ENCODE data around the gene VCL. TPM values are rescaled to one million over a fixed set of nuclear protein-coding genes. Genes with fewer than 3 reads are reported as not detected.

Gene VCL
- total RNA-seq, 1 experiment from 2014 or later: 384 TPM

- in situ Hi-C loops (cut with HindIII; ENCODE audit: low sequenced_read_pairs): loop anchor here (5.0 kb wide), 1 partner anchor 43 kb away; no protein-coding TSS in a partner anchor
- no peak for DNase-seq (ENCODE audit: low spot score)
Observed at GRCh38 chr10:73969224-73969841, 28.6 kb upstream of the VCL start.

- no peak for DNase-seq (ENCODE audit: low spot score)
- in situ Hi-C loops (cut with HindIII; ENCODE audit: low sequenced_read_pairs): no loop called here
Observed at GRCh38 chr10:73970845-73971244, 27.1 kb upstream of the VCL start.

- no peak for DNase-seq (ENCODE audit: low spot score)
- in situ Hi-C loops (cut with HindIII; ENCODE audit: low sequenced_read_pairs): no loop called here
Observed at GRCh38 chr10:73971636-73972354, 26.1 kb upstream of the VCL start.

GRCh38 chr10:73973427-73973826 is 24.5 kb upstream of the VCL start:
- in situ Hi-C loops (cut with HindIII; ENCODE audit: low sequenced_read_pairs): no loop called here
- no peak for DNase-seq (ENCODE audit: low spot score)

GRCh38 chr10:73974309-73974946 is 23.5 kb upstream of the VCL start:
- in situ Hi-C loops (cut with HindIII; ENCODE audit: low sequenced_read_pairs): no loop called here
- no peak for DNase-seq (ENCODE audit: low spot score)

GRCh38 chr10:73975388-73975787 is 22.5 kb upstream of the VCL start:
- no peak for DNase-seq (ENCODE audit: low spot score)
- in situ Hi-C loops (cut with HindIII; ENCODE audit: low sequenced_read_pairs): no loop called here

- in situ Hi-C loops (cut with HindIII; ENCODE audit: low sequenced_read_pairs): no loop called here
- DNase-seq (ENCODE audit: low spot score): no peak
Observed at GRCh38 chr10:73979141-73979808, 18.6 kb upstream of the VCL start.

GRCh38 chr10:73979809-73980433 is 18.0 kb upstream of the VCL start:
- in situ Hi-C loops (cut with HindIII; ENCODE audit: low sequenced_read_pairs): no loop called here
- DNase-seq (ENCODE audit: low spot score): no peak

GRCh38 chr10:73981812-73982211 is 16.1 kb upstream of the VCL start:
- in situ Hi-C loops (cut with HindIII; ENCODE audit: low sequenced_read_pairs): no loop called here
- DNase-seq (ENCODE audit: low spot score): no peak

- in situ Hi-C loops (cut with HindIII; ENCODE audit: low sequenced_read_pairs): no loop called here
Observed at GRCh38 chr10:73983096-73984047, 14.5 kb upstream of the VCL start.

GRCh38 chr10:73989594-73990150 is 8.2 kb upstream of the VCL start:
- DNase-seq (ENCODE audit: low spot score): no peak
- in situ Hi-C loops (cut with HindIII; ENCODE audit: low sequenced_read_pairs): no loop called here

More at GRCh38 chr10:73983096-73984047, 14.5 kb upstream of the VCL start:
- no peak for DNase-seq (ENCODE audit: low spot score)

GRCh38 chr10:73991203-73991883 is 6.6 kb upstream of the VCL start:
- no peak for DNase-seq (ENCODE audit: low spot score)
- in situ Hi-C loops (cut with HindIII; ENCODE audit: low sequenced_read_pairs): no loop called here

- in situ Hi-C loops (cut with HindIII; ENCODE audit: low sequenced_read_pairs): no loop called here
Observed at GRCh38 chr10:73991884-73992245, 6.1 kb upstream of the VCL start.

GRCh38 chr10:73992899-73993788 is 4.8 kb upstream of the VCL start:
- no peak for DNase-seq (ENCODE audit: low spot score)
- in situ Hi-C loops (cut with HindIII; ENCODE audit: low sequenced_read_pairs): no loop called here

More at GRCh38 chr10:73991884-73992245, 6.1 kb upstream of the VCL start:
- no peak for DNase-seq (ENCODE audit: low spot score)

- in situ Hi-C loops (cut with HindIII; ENCODE audit: low sequenced_read_pairs): no loop called here
- no peak for DNase-seq (ENCODE audit: low spot score)
Observed at GRCh38 chr10:73995035-73995358, 2.9 kb upstream of the VCL start.

GRCh38 chr10:73997461-73997786 is 492 bp upstream of the VCL start:
- no peak for DNase-seq (ENCODE audit: low spot score)
- in situ Hi-C loops (cut with HindIII; ENCODE audit: low sequenced_read_pairs): no loop called here

- no peak for DNase-seq (ENCODE audit: low spot score)
- in situ Hi-C loops (cut with HindIII; ENCODE audit: low sequenced_read_pairs): no loop called here
Observed at GRCh38 chr10:73998623-73998928, 660 bp downstream of the VCL start.
